HEK293T (cell line): Measurements from ENCODE around the gene CABP7.

Experiments used
- CTCF ChIA-PET: fragments of 350-600 bp; formaldehyde crosslinking; extraction: SDS; loops from one replicate; lab custom pipeline; 2021; ENCODE audit warnings: antibody characterized with exemption, inconsistent platforms; lab: Yijun Ruan, JAX
- POLR2A ChIA-PET: fragments of 350-600 bp; formaldehyde crosslinking; extraction: SDS; loops from one replicate; lab custom pipeline; 2020; ENCODE audit warnings: antibody characterized with exemption, inconsistent platforms; lab: Yijun Ruan, JAX
- DNase-seq: peaks from one replicate; pipeline ENCODE4 v3.0.0; 2012; ENCODE audit warnings: mixed read lengths; ENCODE audit errors: extremely low spot score
- ARNT ChIP-seq: fragments of 450-650 bp; IDR thresholded peaks from 2 replicates; pipeline ENCODE4 v1.6.1; 2017; ENCODE audit warnings: mild to moderate bottlenecking
- BHLHE40 ChIP-seq: fragments of 450-650 bp; IDR thresholded peaks from 2 replicates; pipeline ENCODE4 v1.6.1; 2016; ENCODE audit warnings: mild to moderate bottlenecking, moderate library complexity, borderline replicate concordance
- CTBP1 ChIP-seq: fragments of 450-650 bp; IDR thresholded peaks from 2 replicates; pipeline ENCODE4 v1.6.1; 2016; ENCODE audit warnings: borderline replicate concordance
- ELF4 ChIP-seq: fragments of 450-650 bp; IDR thresholded peaks from 2 replicates; pipeline ENCODE4 v1.6.1; 2017; ENCODE audit warnings: antibody characterized with exemption
- FOXA1 ChIP-seq: fragments of 450-650 bp; IDR thresholded peaks from 2 replicates; pipeline ENCODE4 v1.6.1; 2016; ENCODE audit warnings: mild to moderate bottlenecking
- FOXK2 ChIP-seq: fragments of 450-650 bp; IDR thresholded peaks from 2 replicates; pipeline ENCODE4 v1.6.1; 2016; ENCODE audit warnings: mild to moderate bottlenecking
- FOXM1 ChIP-seq: fragments of 450-650 bp; IDR thresholded peaks from 2 replicates; pipeline ENCODE4 v1.6.1; 2017; ENCODE audit warnings: mild to moderate bottlenecking, borderline replicate concordance
- HDGF ChIP-seq: fragments of 450-650 bp; IDR thresholded peaks from 2 replicates; pipeline ENCODE4 v1.6.1; 2017; ENCODE audit warnings: antibody characterized with exemption, borderline replicate concordance
- L3MBTL2 ChIP-seq: fragments of 450-650 bp; conservative IDR thresholded peaks from 2 replicates; pipeline ENCODE4 v1.6.1; 2016; ENCODE audit warnings: mild to moderate bottlenecking
- LEF1 ChIP-seq: fragments of 450-650 bp; IDR thresholded peaks from 2 replicates; pipeline ENCODE4 v1.6.1; 2017; ENCODE audit warnings: mild to moderate bottlenecking, borderline replicate concordance
- NFRKB ChIP-seq: fragments of 450-650 bp; IDR thresholded peaks from 2 replicates; pipeline ENCODE4 v1.6.1; 2016; ENCODE audit warnings: mild to moderate bottlenecking, moderate library complexity
- SP1 ChIP-seq: fragments of 450-650 bp; IDR thresholded peaks from 2 replicates; pipeline ENCODE4 v1.6.1; 2017
- SUZ12 ChIP-seq: fragments of 450-650 bp; IDR thresholded peaks from 2 replicates; pipeline ENCODE4 v1.6.1; 2016; ENCODE audit warnings: mild to moderate bottlenecking
- TARDBP ChIP-seq: fragments of 450-650 bp; IDR thresholded peaks from 2 replicates; pipeline ENCODE4 v1.6.1; 2016
- ZNF384 ChIP-seq: fragments of 450-650 bp; IDR thresholded peaks from 2 replicates; pipeline ENCODE4 v1.6.1; 2016
- TF ChIP-seq, protein P1 (sequence below): fragments of 450-650 bp; IDR thresholded peaks from 2 replicates; pipeline ENCODE4 v1.6.1; 2016

Gene CABP7

DNA sequence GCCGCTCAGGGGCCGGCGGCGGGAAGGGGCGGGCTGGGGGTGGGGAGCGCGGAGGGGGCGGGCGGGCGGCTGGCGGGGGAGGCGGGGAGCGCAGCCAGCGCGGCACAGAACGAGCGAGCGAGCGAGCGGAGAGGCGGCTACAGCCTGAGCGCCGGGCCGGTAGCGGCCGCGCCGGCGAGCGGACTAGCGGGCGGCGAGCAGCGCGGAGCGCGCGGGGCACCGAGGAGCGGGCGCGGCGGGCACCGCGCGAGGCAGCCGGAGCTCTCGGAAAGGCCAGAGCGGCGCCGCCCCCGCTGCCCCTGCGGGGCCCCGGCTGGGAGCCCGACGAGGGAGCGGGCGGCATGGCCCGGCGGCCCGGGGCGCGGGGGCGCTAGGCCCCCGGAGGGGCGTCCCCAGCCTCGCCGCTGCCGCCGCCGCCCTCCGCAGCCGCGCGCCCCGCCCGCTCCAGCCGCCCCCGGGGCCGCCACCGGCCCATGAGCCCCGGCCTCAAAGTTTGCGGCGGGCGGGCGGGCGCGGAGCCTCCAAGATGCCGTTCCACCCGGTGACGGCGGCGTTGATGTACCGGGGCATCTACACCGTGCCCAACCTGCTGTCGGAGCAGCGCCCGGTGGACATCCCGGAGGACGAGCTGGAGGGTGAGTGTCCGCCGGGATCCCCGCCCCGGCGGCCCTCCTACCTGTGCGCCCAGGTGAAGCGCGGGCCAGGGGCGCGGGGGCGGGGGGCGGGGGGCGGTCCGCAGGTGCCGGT, at the start of gene CABP7:
Gene CABP7 (plus strand): TSS at position 105 of the 747 bp plus-strand sequence. CDS start 422 bp downstream, at position 527.
- peak; percentile 57 for DNase-seq
- ChIA-PET CTCF (no interaction called here), POLR2A (no interaction called here)
- no peak for TF ChIP-seq FOXM1
- no peak for TF ChIP-seq LEF1
- TF ChIP-seq CTBP1: no peak
- no peak for TF ChIP-seq NFRKB
- no peak for TF ChIP-seq L3MBTL2

DNA sequence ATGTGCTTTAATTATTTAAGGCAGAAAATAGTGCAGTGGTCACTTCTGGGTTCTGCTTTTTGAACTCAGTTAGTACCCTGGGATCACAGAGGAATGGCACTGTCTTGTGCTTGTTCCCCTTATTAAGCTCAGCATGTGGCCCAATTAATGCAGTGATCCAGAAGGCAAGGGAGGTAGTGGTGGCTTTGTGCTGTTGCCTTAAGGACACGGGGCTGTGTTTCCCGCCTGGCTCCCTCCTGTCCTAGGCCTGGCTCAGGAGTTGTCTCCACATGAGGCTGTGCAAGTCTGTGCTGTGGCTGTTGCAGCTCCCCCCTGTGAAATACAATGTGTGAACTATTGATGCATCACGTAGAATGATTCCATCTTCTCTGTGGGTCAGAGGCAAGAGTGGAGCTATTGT, 49.2 kb upstream of the CABP7 start:
- DNase-seq: peak; percentile 30
- ChIA-PET CTCF (interaction anchor here (0.9 kb wide), 1 partner anchor 35 kb away, joined by 3 read pairs; no protein-coding TSS in a partner anchor), POLR2A (no interaction called here)
- TF ChIP-seq NFRKB (no peak), BHLHE40 (no peak), SP1 (no peak), ARNT (no peak), ZNF384 (no peak), L3MBTL2 (no peak), ELF4 (no peak), LEF1 (no peak), SUZ12 (no peak), FOXA1 (no peak), FOXK2 (no peak), FOXM1 (no peak), TARDBP (no peak), HDGF (no peak), CTBP1 (no peak)
- TF ChIP-seq, protein P1, sequence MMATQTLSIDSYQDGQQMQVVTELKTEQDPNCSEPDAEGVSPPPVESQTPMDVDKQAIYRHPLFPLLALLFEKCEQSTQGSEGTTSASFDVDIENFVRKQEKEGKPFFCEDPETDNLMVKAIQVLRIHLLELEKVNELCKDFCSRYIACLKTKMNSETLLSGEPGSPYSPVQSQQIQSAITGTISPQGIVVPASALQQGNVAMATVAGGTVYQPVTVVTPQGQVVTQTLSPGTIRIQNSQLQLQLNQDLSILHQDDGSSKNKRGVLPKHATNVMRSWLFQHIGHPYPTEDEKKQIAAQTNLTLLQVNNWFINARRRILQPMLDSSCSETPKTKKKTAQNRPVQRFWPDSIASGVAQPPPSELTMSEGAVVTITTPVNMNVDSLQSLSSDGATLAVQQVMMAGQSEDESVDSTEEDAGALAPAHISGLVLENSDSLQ: no peak

DNA sequence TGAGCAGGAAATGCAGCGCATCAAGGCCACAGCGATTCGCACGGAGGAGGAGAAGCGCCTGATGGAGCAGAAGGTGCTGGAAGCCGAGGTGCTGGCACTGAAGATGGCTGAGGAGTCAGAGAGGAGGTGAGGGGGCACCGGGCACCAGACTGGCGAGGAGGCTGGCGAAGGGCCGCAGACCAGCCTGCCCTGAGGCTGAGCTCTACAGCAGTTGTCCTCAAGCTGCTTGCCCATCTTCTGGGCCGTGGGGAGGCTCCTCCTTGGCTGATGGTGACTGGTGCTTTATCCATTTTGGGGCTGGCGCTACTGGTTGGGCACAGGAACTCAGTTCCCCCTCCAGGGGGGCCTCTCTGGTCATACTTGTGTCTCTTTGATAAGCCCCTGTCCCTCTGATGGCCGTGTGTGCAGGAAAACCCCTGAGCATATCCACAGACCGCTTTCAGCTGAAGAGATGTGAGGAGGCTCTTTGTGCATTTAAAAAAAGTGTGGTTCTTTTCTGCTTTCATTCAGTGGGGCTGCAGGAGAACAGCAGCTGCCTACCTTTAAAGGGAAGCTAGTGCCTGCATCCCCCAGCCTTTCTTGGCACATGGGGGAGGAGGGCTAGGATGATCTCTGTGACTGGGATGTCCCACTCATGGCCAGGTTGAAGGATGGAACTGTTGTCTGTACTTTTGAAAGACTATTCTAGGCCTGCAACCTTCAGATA, 46.3 kb upstream of the CABP7 start:
- ChIA-PET CTCF (no interaction called here), POLR2A (no interaction called here)
- TF ChIP-seq CTBP1: no peak
- TF ChIP-seq HDGF: no peak
- no peak for TF ChIP-seq TARDBP
- no peak for TF ChIP-seq SUZ12
- TF ChIP-seq NFRKB: no peak
- TF ChIP-seq SP1: no peak
- TF ChIP-seq ARNT: no peak
- TF ChIP-seq L3MBTL2: no peak
- no peak for TF ChIP-seq FOXM1
- no peak for TF ChIP-seq ELF4
- no peak for DNase-seq

DNA sequence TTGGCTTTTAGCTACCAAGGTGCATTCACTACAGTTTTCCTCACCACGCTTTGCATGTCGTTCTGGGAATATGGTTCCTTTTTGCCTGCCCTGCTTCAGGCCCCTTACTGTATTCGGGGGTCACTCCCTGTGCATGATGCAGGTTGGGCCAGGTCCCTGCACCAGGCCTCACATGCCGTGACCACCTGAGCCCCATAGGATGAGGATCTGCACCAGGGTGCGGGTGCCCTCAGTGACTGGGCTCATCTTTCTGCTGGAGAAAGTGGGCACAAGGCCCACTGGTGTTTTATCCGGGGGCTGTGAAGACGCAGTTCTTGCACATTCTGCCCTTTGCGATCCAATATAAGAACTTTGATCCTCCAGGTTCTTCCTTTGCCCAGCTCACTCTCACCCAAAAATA, 45.7 kb upstream of the CABP7 start:
- TF ChIP-seq FOXA1: no peak
- no peak for TF ChIP-seq NFRKB
- TF ChIP-seq BHLHE40: no peak
- TF ChIP-seq L3MBTL2: no peak
- no peak for TF ChIP-seq ELF4
- TF ChIP-seq ZNF384: no peak
- TF ChIP-seq SP1: no peak
- TF ChIP-seq, protein P1: no peak
- no peak for TF ChIP-seq HDGF
- ChIA-PET CTCF (no interaction called here), POLR2A (no interaction called here)

DNA sequence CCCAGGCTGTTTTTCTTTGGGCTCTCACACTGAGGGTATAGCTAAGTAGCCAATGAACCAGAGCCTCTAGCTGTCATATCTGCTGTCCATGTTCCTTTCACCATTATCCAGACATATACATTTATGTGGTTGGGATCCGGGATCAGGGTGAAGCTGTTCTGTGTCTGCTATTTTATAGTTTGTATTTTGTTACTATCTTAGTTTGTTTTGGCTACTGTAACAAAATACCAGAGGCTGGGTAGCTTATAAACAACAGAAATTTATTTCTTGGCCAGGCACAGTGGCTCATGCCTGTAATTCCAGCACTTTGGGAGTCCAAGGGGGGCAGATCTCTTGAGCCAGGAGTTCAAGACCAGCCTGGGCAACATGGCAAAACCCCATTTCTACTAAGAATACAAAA, 40.5 kb upstream of the CABP7 start:
- ChIA-PET POLR2A (no interaction called here), CTCF (interaction anchor here (2.2 kb wide), 1 partner anchor 10 kb away, joined by 11 read pairs; no protein-coding TSS in a partner anchor)
- TF ChIP-seq L3MBTL2 (no peak), SP1 (no peak), ARNT (no peak), ZNF384 (no peak), NFRKB (no peak), ELF4 (no peak), FOXM1 (no peak), TARDBP (no peak), SUZ12 (no peak), BHLHE40 (no peak), FOXA1 (no peak)
- TF ChIP-seq, protein P1: no peak
- no peak for DNase-seq

More for the DNA sequence above, 45.7 kb upstream of the CABP7 start:
- DNase-seq: no peak

DNA sequence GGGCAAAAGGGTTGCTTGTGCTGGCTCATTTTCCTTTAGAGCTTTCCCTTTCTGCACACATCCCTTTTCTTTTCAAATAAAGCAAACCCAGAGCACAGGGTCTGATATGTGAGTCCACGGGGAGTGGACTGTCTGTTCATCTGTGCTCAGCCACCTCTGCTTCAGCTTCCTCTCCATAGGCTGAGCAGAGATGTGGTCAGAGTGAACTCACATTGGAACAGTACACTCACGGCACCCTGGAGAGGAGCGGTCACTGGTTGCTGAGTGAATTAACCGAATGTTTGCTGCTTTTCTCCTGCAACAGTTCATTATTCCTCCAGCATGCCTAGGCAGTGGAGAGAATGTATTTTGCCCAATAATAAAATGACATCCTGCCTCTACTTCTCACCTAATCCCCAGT, 36.3 kb upstream of the CABP7 start:
- ChIA-PET POLR2A (no interaction called here), CTCF (no interaction called here)
- TF ChIP-seq ZNF384 (no peak), FOXA1 (no peak), FOXM1 (no peak), BHLHE40 (no peak), TARDBP (no peak), FOXK2 (no peak)
- DNase-seq: no peak
